GM18499 (cell line): Measurements from ENCODE around the gene CRIM1.

Experiments
- ATAC-seq: cut with Tn5 transposase; IDR thresholded peaks from one replicate; pipeline ENCODE4 v1.9.1; 2021; ENCODE audit warnings: moderate number of reproducible peaks; ENCODE audit not compliant: insufficient read depth, unreplicated experiment

CRIM1 gene

DNA sequence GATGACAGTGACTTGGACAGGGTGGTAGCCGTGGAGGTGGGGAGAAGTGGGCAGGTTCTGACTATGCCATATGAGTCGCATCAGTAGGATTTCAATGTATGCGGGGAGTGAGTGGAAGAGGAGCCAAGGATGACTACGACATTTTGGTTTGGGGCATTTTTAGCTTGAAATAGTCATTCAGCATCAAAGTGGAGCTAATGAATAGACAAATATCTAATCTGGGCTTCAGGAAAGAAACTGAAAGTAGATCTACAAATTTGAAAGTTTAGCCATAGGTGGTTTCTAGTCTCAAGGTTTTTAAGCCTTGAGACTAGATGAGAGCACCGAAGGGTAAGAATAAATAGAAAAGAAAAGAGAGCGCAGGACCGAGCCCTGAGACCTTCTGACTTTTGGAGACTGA is 184.1 kb downstream of the CRIM1 start:
- ATAC-seq: no peak

GRCh38 chr2:36540986-36541754 is 185.6 kb downstream of the CRIM1 start:
- no peak for ATAC-seq

GRCh38 chr2:36541891-36542595 is 186.5 kb downstream of the CRIM1 start:
- no peak for ATAC-seq

DNA sequence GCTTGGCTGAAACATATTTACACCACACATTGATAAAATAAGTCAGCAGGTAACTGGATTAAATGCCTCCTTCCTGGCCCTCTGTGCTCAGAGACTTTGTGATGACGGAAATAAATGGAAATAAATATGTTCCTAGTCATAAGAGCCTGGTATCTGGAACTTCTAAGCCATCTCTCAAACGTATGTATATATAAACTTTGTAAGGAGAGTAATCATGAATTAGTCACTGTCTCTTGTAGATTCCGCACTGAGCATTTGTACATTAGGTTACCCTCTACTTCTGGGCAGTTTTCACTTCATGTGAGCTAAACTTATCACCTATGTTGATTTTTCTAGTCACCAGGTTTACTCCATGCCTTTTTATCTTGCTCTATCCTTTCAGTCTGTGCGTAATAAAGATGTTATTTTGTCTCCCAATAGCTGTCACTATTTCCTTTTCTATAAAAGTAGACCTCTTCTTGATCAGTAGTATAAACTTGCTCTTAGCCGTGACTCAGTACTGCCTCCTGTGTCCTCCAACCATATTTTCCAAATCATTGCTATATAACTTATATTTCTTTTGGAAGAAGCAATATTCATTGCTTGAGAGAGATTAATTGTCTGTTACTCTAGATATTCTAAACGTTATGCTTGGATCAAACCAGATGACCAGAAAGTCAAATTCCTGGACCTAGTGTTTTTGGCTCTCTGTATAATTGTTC is 189.2 kb downstream of the CRIM1 start:
- no peak for ATAC-seq

GRCh38 chr2:36545871-36546416 is 190.4 kb downstream of the CRIM1 start:
- ATAC-seq: no peak

- ATAC-seq: no peak
These were observed 192.3 kb downstream of the CRIM1 start for GRCh38 chr2:36547906-36548305.

GRCh38 chr2:36549165-36549574 is 193.6 kb downstream of the CRIM1 start:
- no peak for ATAC-seq

DNA sequence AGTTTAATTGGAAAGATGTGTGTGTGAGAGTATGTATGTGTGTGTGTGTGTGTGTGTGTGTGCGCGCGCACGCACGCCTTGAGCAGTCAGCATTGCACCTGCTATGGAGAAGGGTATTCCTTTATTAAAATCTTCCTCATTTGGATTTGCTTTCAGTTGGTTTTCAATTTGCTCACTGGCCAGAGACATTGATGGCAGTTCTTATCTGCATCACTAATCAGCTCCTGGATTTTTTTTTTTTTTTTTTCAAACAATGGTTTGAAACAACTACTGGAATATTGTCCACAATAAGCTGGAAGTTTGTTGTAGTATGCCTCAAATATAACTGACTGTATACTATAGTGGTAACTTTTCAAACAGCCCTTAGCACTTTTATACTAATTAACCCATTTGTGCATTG is 194.4 kb downstream of the CRIM1 start:
- ATAC-seq: no peak

GRCh38 chr2:36553683-36554082 is 198.1 kb downstream of the CRIM1 start:
- no peak for ATAC-seq

DNA sequence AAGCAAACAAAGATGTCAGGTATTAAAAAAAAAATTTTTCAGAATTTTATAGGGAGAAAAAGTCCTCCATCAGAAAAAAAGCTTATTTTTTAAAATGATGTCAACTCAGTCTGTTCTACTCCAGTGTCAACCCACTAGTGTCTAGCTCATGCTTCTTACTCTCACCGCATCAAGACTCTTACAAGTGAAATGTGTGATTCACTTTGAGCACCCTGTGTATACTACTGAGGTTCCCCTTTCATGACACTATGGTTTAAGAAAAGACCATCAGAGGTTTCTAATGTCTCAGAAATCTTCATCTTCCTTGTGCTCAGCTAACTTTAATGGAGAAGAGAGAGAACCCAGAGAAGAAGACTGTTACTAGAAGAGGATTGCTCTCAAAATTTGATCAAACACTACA is 199.0 kb downstream of the CRIM1 start:
- ATAC-seq: no peak

DNA sequence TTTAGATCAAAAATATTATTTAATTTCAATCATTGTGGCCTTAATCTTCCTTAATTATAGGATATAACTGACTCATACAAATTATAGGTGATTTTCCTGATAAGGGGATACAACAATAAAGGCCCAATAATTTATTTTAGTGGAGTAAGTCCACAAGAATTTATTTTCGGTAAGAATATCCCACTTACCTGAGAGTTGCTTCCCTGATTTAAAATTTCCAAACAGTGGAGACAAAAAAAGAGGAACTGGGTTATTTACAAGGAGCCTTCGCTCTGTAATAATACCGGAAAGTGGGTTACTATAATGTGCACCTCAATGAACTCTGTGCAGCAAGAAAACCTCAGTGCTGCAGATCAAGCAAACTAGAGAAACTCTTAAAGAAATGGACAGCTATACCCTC is 200.2 kb downstream of the CRIM1 start:
- no peak for ATAC-seq

GRCh38 chr2:36556842-36557241 is 201.3 kb downstream of the CRIM1 start:
- no peak for ATAC-seq

DNA sequence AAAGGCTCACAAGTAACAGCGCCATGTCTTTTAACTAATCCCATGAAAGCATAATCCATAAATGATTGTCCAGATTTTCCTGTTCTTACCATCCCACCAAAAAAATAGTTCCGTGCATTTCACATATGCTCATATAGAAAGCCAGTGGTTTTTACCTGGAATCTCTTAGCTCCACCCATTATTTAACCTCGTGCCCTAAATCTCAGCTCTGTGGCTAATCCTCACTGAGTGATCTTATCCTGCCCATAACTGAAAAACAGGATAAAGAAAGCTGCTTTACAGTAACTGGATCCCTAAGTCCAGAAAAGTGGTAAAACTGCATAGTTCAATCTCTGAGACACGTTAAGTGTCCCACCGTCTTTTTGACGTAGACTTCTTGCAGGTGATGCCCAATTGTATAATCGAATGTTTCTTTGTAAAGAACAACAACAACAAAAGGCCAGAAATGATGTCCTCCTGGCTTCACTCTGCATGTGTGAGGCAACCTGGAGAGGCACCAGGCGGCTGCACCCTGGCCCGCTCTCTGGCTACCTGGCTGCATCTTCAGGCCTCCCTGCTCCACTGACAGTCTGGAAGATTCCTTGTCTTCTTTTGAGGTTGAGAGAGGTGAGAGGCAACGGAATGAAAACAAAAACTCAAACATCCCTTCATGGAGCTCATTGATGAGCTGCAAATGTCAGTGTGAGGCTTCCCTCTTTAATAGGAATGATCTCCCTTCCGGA is 203.8 kb downstream of the CRIM1 start:
- no peak for ATAC-seq

- ATAC-seq: no peak
These were observed 205.1 kb downstream of the CRIM1 start for GRCh38 chr2:36560726-36561125.

DNA sequence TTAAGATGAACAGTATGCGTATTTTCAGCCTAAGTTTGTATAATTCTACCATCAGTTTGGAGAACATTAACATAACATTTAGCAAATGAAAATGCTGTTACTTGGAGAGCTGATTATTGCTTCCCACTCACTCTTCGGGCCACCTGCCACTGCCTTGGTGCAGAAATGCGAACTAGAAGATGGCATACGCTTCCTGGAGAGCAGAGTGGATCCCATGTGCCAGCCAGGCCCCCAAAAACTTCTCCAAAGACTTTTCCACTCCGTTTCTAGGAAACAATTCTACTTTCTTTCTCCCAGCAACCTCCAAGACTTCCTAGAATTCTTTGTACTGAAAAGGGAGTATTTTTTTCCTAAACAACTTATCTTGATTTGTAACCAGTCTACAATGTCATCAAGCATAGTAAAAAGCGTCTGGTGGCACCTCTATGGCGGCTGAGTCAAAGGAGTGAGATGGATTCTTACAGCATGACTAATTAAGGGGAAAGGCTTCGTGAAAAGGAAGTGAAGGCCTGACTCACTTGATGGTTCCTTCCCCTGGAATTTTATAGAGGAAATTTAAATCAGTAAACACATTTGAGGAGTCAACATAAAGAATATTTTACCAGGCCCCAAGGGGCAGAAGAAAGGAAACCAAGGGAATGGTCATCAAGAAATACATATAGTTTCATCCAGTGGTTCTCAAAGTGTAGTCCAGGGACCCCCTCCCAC is 205.8 kb downstream of the CRIM1 start:
- ATAC-seq: no peak

DNA sequence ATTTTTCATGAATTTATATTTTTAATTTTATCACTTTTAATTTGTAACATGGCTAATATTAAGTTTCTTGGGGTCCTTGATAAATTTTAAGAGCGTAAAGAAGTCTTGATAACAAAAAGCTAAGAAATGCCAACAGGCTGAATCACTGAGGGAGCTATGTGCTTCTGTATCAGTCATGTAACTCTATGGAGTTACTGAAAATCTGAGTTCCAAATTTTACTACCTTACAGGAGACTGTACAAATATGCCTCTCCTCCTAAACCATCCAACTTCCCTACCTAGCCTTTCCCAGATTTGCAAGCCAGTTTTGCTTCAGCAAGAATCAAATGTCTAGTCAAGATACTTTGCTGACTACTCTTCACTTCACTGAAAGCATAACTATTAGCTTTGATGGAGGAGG is 206.7 kb downstream of the CRIM1 start:
- ATAC-seq: no peak

DNA sequence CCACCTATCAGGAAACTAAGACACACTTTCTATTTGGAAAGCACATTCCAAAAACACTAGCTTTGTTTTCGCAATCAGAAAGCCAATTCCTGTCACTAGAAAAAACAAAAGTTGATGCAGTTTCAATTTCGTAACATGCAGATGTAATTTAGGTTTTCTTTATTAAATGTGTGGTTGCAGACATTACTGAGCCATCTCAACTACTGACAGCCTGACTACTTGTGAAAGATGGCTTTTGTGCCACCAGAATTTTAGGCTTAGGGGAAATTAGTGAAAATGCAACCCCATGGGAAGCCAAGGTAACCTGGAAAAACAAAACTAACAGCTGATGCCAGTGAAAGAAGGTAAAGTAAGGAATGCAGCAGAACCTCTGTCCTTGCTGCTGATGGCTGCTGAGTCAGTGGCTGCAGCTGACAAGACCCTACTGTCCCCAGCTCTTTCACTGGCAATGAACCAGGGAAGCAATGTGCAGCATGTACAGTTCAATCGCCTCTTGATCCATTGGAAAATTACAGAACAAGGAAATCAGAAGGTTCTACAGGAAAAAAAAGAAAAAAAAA is 207.5 kb downstream of the CRIM1 start:
- no peak for ATAC-seq

- no peak for ATAC-seq
These were observed 208.9 kb downstream of the CRIM1 start for GRCh38 chr2:36564377-36564930.

DNA sequence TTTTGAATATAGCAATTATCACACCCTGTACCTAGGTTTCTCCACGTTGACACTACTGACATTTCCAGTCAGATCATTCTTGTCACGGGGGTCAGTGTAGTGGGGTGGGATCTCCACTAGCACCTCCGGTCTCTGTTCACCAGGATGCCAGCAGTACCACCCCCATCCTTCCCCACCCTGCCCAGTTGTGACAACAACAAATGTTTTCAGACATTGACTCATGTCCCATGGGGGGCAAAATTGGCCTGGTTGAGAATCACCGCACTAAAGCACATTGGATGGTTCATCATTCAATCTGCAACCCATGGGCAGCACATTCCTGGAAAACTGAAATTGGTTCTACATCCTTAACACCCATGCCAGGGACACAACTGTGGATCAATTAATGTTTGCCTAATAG is 210.1 kb downstream of the CRIM1 start:
- ATAC-seq: no peak
